ENCODE measurements around the gene UTS2B.

The UTS2B gene, protein sequence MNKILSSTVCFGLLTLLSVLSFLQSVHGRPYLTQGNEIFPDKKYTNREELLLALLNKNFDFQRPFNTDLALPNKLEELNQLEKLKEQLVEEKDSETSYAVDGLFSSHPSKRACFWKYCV

DNA sequence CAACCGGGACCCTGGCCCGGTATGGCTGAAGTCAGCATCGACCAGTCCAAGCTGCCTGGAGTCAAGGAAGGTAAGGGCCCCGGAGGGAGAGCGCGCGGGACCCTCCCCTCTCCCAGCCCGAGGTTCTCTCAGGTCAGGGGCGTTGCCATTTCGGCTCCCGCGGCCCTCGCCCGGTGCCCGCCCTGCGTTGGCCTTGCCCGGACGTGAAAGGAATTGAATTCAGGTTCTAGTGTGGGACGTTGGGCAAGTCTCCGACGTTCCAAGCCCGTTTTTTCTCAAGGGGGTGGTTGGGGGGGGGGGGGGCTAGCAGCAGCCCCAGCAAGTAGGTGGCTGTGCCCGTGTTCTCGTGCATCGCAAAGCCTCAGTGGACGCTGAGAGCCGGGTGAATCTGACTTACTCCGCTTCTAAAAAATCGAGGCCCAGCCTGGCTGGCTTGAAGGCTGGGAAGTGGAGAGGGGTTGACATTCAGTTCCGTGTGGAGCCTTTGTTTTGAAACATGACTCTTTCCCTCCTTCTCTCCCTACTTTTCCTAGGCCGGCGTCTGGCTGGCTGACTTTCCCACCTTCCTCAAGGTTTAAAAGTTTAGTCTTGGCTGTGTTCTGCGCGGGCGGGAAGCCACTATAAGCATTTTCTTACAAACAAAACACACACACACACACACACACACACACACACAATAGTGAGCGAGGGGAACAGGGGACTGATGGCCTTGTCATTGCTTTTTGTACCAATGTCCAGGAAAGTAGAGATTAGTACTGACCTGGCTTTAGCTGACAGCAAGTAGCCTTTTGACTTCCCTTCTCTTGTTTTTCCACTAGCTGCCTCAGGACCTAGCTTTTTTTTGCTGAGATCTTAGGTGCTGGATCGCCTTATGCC, at the start of gene UTS2B:
Gene UTS2B, minus strand, starts transcription at position 873 of the 876 bp plus-strand sequence. CDS start 48,337 bp downstream, outside the sequence.
- no peak for DNase-seq

DNA sequence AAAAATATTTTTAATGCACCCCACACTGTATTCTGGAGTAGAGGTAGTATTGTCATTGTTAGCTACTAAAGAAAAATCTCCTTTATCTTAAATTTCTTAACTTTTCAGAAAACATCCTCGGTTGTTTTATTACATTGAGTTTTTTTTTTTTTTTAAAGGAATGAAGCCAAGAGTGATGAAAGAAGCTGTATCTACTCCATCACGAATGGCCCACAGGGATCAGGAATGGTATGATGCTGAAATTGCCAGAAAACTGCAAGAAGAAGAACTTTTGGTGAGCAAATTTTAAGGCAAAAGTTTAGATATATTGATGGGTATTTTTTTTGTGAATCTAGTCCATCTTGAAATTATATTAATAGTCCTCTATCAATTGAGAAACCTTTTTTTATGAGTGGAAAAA, 49.7 kb upstream of the UTS2B start:
- no peak for DNase-seq

DNA sequence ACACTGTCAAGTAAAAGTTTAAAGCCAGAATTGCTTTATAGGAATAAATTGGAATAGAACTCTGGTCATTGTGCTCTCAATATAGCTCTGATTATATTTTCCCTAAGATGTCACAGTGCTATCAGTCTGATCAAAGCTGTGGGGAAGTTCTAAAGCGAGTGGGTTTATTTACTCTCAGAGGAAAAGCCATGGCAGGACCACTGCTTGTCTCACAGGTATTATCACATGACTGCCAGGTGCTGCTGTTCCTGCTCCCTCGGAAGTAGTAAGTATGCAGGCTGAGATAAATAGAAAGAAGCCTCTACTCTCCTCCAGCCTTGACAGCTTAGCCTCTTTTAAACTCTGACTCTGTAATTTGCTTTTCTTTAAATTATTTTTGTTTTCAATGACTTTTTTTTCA, 49.1 kb upstream of the UTS2B start:
- no peak for DNase-seq

DNA sequence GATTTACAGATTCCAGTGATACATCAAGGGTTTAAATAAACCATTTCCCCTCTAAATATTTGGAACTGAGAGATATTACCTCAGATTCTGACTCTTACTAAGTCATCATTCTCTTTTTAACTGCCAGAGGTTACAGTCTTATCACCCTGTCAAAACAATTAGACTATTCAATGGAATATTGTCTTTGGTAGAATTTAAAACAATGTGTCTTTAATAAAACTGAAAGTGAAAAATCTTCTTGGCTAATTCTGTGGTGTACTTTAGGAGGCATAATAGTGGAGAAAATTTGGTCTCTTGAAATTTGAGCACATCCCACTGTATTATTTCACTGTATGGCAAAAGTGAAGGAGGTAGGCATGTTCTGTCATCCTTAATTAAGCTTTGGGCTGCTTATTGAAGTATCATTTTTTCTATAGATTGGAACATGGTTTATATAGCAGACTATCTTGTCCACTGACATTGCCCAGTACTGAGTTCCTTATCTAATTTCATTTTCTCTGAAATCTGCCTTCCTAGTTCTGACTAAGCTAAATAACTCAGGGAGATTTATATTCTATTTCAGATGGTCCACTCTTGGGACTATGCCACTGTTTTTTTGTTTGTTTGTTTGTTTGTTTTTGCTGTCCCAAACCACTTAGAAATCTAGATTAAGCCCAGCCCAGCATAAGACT, 48.0 kb upstream of the UTS2B start:
- no peak for DNase-seq

DNA sequence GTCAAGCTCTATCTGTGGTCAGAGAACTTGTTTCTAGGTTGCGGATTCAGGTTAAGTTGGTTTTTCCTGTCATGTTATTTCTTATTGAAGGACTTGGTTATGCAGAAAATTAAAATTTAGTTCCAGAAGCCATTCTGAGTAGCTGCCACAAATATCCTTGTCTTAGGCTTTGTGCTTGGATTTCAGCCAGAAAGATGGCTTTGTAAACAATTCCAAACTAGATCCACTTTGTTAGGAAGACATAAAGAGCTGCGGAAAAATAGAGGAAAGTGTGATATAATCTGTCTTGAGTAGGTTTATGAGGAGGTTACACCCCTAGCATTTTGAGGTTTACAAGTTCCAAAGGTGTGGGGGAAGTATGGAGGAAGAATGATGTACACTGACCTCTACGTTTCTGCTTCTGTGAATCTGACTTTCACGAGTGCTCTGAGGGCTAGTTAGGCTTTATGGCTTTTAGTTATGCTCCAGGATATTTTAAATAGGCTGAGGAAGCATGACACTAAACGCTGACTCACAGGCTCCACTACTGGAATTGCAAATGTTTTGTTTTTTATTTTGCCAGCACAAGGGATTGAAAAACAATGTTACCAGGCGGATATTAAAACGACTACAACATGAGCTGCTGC, 46.3 kb upstream of the UTS2B start:
- DNase-seq = no peak

DNA sequence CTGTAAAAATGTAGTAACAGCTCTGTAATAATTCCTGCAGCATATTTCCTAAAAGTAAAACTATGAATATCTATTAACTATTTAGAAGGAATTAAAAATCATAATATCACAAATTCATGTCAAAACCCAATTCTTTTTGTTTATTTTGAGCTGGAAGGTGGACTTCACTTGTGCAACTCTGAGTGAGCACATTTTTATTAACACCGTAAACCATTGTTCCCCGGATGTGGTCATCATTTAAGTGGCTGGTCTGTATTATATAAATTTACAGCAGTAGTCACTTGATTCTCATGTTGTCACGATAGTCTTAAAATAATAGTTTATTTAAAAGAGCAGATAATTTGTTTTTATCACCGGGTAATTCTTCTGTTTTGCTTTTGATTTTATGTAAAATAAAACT, 43.0 kb upstream of the UTS2B start:
- DNase-seq = no peak

DNA sequence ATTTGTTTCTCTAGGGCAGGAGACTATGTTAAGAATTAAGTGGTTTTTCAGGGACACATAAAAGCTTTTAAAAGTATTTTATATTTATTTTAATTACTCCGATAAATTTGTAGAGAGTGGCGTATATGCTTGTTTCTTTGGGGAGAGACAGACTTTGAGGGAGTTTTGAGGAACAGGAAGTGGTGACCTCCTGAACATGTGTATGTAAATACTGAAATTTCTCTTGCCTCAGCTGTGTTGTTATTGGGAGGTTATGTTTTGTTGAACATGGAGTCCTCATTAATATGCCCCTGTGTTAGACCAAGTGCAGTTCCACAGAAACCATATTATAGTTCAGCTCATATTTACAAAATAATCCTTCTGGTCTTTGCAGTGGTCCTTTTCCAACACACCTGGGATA, 41.8 kb upstream of the UTS2B start:
- DNase-seq = no peak

DNA sequence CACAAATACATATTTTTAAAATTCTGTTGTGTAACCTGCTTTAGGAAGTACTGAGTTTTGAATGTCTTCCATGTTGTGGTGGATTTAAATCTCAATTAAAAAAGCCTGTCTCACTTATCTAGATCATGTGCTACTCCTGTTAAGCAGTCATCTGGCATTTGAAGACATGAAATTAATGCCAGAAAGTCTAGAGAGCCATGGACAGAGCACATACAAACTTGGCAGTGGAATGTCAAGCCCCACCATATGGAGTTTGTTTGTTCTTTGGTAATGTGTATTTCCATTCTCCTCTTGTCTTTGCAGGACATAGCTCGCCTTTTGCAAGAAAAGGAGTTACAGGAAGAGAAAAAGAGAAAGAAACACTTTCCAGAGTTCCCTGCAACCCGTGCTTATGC, 39.3 kb upstream of the UTS2B start:
- DNase-seq = no peak

DNA sequence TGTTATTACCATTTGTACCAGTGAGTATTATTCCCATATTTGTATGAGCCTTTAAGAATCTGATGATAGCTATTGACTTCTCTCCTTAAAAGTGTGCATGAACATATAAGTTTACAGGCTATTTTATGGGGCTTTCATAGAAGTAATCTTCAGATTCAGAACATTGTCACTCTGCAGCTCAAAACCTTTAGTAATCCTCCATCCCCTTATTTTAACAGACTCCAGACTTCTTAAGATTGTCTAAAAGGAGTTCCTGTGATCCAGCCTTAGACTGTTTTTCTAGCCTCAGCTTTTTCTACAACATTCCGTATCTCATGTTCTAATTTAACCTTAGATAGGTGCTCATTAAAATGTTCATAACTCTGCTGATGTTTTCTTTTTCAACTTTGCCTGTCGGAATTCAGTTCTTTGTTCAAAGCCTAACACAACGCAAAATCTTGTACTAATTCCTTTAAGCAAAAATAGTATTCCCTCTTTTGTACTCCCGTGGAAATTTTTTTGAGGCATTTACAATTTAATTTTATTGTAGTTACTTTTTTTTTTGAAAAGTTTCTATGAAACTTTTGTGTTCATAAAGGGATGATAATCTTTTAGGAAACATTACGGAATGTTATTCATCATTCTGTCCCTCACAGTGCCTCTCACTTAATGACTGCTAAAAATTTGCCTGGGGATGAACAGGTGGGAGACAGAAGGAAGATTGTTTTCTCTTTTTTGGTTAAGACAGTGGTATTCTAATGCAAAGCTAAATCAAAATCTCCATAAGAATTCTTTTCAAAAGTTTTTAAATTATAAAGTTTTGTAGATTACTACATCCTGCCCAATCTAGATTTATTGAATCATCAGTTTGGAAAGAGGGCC, 38.7 kb upstream of the UTS2B start:
- DNase-seq = no peak

DNA sequence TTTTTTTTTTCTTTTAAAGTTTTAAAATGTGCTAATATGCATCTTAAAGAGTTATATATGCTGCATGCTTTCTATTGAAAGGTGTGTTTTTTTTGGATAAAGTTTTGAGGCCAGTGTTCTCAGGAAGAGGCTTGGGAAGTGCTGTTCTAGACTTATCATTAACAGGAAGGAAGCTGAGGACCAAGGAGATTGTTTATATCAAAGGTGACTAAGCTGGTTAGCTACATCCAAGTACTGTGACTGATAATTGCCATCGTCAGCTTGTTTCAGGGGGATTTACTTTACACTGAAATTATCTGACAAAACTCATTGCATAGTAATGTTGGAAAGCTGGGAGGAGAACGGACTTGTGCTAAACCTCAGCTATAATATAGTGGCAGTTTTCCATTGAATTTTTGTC, 36.3 kb upstream of the UTS2B start:
- no peak for DNase-seq

DNA sequence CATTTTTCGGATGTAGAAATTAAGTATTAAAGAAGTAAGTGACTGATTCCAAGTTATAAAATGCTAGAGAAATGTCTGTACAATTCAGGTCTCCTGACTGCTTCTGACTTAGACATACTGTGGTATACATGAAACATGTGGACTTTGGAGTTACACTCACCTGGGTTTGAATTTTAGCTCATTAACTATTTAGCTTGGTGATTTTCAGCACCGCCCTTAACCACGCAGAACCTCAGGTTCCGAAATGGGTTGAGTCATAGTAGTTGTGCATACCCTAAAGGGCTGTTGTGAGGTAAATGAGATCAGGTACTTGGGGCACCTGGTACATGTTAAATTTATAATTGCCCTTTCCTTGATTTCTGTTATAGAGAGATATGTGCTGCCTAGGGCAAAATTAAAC, 32.9 kb upstream of the UTS2B start:
- no peak for DNase-seq

DNA sequence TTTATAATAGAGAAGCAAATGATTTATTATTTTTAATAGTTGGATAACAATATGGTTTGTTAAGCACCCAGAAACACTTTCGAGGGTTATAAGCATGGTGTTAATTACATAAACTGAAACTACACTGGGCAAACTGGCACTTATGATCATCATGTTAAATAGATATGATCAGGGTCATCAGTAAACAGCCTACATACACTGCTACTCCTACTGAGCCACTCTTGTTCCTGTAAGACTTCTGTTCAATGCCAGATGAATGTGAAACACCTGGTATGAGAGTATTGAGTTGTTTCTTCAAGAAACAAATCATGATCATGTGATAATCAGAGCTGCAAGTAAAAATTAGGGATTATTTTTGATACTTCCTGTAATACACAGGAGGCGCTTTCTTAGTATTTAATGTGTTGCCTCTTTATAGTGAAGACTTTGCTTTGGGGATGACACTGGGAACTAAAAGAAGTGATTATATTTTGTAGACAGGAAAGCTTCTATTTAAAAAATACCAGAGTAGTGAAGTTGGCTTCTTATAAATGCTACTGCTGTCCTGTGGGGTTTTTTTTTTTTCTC, 32.3 kb upstream of the UTS2B start:
- no peak for DNase-seq

DNA sequence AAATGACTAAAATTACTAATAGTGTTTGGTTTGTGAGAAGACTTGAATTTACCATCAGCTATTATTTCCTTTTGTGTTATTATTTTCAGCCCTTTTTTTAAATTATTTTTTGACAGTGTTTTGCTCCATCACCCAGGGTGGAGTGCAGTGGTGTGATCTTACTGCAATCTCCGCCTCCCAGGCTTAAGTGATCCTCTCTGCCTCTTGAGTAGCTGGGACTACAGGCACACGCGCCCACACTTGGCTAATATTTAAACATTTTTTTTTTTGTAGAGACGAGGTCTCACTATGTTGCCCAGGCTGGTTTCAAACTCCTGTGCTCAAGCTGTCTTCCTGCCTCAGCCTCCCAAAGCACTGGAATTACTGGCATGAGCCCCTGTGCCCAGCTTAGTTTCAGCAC, 31.7 kb upstream of the UTS2B start:
- DNase-seq = no peak

DNA sequence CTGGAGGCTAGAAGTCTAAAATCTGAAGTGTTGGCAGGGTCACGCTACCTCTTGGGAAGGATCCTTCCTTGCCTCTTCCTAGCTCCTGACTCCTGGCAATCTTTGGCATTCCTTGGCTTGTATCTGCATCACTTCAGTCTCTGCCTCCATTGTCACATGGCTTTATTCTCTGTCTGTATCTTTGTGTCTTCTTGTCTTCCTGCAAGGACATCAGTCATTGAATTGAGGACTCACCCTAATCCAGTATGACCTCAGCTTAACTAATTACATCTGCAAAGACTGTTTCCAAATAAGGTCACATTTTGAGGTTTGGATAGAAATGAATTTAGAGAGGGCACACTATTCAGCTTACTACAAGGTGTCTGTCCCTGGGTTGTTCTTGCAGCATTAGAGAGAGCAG, 31.1 kb upstream of the UTS2B start:
- DNase-seq = no peak

DNA sequence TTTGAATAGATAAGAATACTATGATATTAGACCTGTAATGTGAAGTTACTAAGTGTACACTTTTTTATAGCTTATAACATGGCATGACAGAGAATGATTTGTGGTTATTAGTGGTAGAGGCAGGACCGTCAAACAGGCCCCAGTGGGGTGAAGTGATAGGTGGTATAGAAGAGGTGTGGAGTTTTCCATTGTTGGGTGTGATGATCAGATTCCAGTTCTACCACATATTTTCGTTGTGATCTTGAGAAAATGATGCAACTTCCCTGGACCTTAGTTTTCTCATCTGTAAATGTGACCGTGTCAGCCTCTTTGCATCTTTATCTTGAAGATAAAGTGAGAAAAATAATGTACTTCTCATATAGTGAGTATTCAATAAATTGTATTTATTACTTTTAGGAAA, 30.3 kb upstream of the UTS2B start:
- DNase-seq = no peak

DNA sequence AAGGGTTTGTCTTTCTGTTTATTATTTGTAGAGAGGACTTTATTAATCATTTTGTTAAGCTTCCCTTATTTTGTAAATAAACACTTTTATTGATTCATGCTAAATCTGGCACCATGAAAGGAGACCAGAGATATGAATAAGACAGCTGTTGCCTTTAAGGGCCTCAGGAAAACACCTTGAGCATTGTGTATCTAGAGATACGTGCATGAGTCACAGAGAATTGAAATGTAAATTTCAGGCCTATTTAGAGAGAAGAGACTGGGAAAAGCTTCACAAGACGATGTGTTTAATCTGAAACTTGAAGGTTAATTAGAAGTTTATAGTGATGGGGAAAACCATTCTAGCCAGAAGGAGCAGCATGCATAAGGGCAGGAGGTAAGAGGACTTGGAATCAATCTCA, 28.6 kb upstream of the UTS2B start:
- no peak for DNase-seq

DNA sequence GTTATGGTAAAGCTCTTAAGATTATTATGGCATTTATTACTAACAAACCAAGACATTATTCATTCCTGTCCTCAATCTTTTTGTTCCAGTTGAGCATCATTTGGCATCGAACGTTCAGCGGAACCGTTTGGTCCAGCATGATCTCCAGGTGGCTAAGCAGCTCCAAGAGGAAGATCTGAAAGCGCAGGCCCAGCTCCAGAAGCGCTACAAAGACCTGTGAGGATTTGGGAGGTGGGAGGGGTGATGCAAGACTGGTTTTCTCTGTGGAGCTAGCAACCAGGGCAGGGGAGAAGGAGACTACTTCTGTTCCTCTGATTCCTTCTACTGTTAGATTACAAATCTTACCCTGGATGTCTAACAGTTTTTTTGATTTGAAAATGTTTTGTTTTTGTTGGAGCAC, 27.6 kb upstream of the UTS2B start:
- no peak for DNase-seq

DNA sequence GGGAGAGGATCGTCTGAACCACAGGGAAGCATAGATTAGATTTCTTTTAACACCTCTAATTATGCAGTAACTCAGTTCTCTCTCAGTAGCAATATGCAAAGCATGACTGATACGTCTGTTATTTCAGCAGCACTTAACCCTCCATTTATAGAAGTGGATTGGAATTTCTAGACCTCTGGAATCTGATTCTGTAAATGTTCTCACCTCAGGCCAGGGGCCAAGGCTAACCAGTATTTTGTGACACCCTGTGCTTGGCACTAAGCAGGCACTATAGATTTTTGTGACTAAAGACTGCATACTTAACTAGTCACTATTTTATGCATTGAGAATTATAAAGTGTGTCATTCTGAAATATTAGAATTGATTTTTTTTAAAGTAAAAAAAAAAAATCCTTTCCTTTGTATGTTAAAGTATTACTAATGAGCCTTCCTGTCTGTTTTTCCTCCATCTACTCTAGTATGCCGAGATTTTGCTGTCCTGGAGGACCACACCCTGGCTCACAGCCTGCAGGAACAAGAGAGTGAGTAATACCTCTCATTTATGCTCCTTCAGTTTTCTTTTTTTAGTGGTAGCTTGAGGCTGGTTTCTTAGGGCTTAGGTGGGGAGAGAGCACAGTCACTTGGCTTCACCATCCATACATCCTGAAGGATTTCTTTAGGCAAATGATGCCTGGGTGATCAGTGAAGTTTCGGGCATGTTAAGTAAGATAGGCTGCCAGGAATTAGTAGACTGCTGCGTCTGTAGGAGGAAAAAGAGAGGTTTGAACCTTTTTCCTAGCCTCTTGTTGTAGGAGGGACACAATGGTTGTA, 26.5 kb upstream of the UTS2B start:
- no peak for DNase-seq

DNA sequence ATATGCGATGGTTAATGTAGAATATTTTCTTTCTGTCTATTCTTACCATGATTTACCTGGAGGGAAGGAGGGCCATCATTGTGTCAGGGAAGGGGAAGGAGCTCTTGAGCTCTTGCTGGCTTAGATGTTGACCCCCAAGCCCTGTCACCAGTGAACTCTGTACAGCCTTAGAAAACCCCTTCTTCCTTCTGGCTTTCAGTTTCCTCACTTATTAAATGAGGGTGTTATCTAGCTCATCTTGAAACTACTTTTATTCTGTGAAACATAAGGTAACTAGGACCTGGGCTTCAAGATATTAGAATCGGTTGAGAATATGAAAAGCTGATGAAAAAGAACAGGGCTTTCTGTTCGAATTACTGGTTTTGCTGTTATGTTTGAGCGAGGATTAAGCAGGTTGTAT, 25.1 kb upstream of the UTS2B start:
- no peak for DNase-seq

DNA sequence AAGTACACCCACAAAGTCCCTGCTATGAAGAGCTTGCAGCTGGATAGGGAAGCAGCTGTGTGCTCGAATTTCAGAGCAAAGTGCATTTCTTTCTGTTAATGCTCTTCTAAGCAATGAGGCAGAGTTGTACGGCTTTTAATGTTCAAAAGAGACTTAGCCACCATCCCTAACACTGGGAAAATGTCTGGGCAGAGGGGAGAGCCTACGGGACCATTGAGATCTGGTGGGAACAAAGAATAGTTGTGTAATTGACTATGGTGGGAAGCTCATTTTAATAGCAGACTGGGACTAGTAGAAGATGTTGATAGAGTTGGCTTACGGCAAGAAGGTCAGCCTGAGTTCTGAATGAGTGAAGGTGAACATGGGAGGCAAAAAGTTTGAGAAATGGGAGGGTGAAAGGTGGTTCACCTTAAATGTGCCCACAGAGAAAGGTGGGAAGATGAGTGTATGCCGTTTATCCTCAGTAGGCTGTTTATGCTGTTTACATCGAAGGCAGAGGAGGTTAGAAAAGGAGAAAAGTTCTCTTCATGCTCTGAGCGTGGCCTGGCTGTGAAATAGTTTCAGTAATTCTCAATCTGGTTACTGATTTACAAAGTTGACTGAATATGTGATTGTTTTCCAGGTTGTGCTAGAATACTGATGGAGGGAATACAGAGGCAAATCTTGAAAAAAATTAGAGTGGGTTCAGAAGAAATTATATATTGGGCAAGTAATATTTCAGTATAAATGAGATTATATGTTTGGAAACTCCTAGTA, 22.9 kb upstream of the UTS2B start:
- no peak for DNase-seq

DNA sequence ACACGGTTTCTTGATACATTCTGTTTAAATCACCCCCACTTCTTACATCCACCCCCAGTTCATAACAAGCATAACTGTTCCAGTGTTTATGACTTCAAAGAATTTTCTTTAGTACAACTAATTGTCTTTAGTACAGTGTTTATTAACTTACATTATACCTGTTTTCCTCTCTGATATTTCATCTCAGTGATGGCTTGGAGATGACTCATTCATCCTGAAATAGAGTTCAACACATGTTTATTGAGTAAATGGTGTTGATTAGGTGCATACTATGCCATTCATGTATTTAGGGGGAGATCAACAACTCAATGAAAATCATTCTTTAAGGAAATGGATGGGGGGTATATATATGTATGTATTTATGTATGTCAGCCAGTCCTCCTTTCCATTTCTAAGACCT, 21.7 kb upstream of the UTS2B start:
- no peak for DNase-seq
